K562 treated with DMSO at 1 percent for 12 hours (cell line): ENCODE results near the gene BOLA1. TPM values are rescaled to one million over a fixed set of nuclear protein-coding genes. Genes with fewer than 3 reads are reported as not detected.

ENCODE experiments used
- total RNA-seq: library from RNA; unstranded; fragments of 300-600 nt; gene quantifications from 2 replicates; pipeline ENCODE4 v1.2.3, GENCODE V29; 2022; ENCODE audit not compliant: insufficient read depth

BOLA1 gene, protein sequence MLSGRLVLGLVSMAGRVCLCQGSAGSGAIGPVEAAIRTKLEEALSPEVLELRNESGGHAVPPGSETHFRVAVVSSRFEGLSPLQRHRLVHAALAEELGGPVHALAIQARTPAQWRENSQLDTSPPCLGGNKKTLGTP
- total RNA-seq = 2.1 and 2.3 TPM in 2 replicates

DNA sequence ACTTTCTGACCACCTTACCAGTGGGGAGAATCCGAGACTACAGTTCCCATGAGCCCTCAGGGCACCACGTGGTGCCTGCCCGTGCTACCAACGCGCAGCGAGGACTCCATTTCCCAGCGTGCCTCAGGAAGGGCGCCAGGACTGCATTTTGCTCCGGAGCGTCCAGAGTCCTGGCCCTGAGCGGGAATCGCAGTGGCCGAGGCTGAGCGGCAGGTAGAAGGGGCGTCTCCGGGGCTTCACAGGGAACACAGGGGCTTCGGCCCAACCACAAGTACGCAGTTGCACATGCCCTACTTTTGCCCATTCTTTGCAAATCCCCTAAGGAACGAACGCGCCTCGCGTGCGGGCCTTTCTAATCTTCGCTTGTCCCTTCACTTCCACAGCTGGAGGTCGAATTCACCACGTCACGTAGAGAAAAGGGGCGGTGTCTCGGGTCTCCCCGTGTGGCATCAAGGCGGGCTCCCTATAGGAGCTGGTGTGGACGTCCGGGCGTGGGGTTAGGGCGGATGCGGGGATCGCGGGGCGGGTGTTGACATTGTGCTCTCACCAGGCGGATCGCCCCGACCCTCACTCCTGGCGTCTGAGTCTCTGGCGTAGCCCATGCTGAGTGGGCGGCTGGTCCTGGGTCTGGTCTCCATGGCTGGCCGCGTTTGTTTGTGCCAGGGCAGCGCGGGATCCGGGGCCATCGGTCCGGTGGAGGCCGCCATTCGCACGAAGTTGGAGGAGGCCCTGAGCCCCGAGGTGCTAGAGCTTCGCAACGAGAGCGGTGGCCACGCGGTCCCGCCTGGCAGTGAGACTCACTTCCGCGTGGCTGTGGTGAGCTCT, at the start of gene BOLA1:
Gene BOLA1 (plus strand): TSS at position 109 of the 825 bp plus-strand sequence. CDS start 492 bp downstream, at position 601.

DNA sequence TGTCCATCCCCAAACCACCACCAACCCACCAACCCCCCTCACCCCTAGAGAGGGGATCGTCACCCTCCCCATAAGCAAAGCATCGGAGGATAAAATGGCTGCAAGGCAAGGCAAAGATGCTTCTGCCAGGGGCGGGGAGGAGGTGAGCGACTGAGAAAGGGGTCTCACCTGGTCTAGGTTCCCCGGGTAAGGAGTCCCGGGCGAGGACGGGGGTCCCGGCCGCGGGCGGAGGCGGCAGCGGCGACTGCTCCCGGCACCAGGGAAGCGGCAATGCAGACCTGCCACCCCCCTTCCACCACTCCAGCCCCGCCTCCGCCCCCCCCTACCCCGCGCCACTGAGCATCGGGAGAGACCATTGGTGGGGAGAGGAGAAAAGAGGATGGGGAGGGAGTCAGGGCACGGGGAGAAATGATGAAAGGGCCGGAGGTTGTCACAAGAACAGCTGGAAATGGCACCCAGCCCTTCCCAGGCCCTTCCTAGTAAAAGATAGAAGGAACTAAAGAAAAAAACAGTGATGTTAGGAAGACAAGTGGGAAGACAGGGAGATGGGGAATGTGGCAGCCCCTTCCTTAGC, 18.3 kb downstream of the BOLA1 start, which contains the start of gene SV2A:
Gene SV2A (minus strand): TSS at position 274 of the 574 bp plus-strand sequence. CDS start 4,004 bp downstream, outside the sequence.

DNA sequence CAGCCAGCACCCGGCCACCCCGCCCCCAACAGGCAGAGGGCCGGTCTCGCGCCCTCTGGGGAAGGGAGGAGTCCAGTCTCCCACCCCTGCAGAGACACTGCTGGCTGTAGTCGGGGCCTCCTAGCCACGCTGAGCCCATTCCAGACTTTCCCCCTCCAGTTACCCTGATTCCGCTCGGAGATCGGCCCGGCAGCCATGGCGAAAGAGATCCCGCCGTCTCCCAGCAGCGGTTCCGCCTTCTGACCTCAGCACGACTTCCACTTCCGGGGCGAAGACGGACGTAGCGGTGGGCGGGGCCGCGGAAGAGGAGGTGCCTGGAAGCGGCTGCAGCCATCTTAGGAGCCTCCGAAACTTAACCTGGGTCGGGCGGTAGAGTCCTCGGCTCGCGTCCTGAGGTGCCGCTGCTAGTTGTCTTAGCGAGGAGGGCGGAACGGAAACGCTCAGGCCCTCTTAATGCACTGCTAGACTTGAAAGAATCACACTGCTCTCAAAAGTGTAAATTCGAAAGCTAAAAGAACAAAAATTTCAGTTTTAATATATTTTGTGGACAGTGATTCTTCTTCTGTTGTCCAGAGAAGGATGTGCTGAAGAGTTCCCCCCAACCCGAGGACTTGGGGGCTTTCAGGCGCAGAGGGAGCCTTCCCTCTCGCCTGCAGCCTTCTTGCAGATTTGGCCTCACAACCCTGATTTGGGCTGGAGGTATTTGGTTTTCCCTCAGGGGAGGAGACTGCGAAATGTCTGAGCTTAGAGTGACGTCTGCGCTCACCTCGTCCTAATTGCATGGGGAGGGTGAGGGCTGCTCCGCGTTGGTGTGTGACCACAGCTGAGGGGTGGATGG, 28.4 kb downstream of the BOLA1 start, which contains the start of gene SF3B4:
Gene SF3B4 (minus strand): TSS at position 241 of the 838 bp plus-strand sequence. CDS start 44 bp downstream, at position 197.

DNA sequence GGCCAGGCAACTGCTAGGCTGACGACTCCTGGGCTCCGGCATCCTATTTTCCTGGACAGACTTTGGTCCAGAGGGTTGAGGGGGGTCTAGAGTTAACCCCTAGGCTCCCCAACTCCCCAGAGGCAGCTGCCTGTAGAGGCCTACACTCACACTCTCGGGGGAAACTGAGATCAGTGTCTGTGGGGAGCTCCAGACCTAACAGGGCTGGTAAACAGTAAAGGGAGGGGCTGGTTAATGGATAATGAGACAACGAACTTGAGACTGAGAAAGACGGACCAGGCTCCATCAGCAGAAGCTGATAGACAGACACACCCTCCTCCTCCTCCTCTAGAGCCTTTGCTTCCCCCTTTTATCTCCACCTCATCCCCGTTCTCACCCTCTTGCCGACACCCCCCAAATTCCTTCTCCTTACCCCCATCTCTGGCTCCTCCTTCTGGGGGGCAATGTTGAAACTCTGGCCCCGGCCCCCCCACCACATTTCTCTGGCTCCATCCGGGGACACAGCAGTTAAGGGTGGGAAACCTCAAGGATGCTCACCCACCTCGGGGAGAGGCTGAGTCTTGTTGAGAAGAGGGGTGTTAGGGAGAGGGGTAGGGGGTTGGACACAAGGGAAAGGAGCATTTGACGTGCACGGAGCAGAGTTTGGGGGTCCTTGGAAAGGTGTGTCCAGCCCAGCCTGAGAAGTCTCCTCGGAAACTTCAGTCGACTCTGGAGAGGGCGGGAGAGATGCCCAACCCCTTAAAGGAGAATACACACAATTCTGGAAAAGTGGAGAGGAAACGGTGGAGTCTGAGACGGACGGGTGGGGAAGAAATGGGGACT, 37.0 kb downstream of the BOLA1 start, which contains the start of gene MTMR11:
Gene MTMR11 (minus strand): TSS at position 710 of the 822 bp plus-strand sequence. CDS start 232 bp downstream, at position 478.

Other genes starting within 250 kb of the BOLA1 start
- 5.3 and 8.6 TPM in 2 replicates for gene FCGR1A, start 116.9 kb upstream of the BOLA1 start, total RNA-seq
- gene SV2A, start 18.3 kb downstream of the BOLA1 start, total RNA-seq = 0.17 TPM in 1 of 2 replicates, not detected in the other
- 44.0 and 64.4 TPM in 2 replicates for gene SF3B4, start 28.2 kb downstream of the BOLA1 start, total RNA-seq
- gene MTMR11, start 37.3 kb downstream of the BOLA1 start, total RNA-seq = 0.65 and 0.74 TPM in 2 replicates
- gene OTUD7B, start 111.2 kb downstream of the BOLA1 start, total RNA-seq = 1.1 and 5.3 TPM in 2 replicates
- gene VPS45, start 168.2 kb downstream of the BOLA1 start, total RNA-seq = 18.5 and 33.0 TPM in 2 replicates